Measurements from ENCODE around the gene ALLC.

GRCh38 chr2:3751251-3751650, 93.3 kb downstream of the ALLC start:
- no peak for TF ChIP-seq POLR2A (IDR thresholded peaks at IDR 0.05; ENCODE audit: low read depth, low read length)
- no peak for TF ChIP-seq TAF1 (IDR thresholded peaks at IDR 0.05; ENCODE audit: low read depth, low read length)
